ENCODE data around the gene C1orf105.

Gene C1orf105

GRCh38 chr1:172453607-172454006 lies 33.1 kb downstream of the C1orf105 start:
- DNase-seq (ENCODE audit: insufficient read length, low spot score) (no peak), FAIRE-seq (no peak)

DNA sequence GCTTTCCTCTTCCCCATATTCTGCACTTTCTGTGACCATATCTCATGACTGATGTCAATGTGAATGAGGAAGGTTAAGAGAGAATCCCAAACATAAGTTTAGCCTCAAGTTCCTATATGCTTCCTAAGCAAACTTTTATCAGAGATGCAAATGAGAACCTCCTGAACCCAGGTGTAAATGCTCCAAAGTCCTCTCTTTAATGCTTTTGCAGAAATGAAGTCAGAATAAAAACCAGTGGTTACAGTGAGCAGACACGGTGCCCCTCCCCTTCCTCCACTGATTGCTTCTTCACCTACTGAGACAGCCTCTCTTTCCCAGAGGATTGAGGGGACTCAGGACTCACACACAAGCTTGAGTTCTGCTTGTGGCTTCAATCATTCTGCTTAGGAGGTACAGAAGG lies 35.0 kb downstream of the C1orf105 start:
- DNase-seq (ENCODE audit: insufficient read length, low spot score) = no peak
- FAIRE-seq = no peak

GRCh38 chr1:172456344-172456769 lies 35.9 kb downstream of the C1orf105 start:
- FAIRE-seq = no peak
- DNase-seq (ENCODE audit: insufficient read length, low spot score) = no peak

DNA sequence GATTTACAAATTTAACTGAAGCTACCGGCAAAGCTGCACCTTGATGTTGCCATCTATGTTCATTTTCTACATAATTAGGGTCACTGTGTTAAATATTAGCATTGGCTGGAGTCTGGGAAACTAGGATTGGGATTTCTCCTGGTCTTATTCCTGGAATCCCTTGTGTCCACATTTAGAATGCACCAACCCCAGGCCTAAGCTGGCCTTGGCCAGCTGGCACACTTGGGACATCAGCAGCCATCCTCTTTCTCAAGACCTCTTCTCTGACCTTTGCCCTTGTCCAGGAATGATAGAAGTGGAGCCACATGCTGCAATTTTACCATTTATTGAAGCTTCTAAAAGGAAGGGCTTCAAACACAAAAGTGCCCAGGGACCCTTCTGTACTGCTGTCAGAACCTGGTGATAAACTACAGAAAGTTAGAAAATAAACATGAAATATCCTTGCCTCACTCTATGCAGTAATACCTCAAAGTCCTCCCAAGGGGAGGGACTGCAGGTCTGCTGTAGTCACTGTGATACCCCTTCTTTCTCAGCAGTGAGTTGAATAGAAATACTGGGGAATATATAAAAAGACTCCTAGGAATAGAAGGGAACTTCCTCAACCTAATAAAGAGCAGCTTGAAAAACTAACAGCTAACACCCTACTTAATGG lies 37.1 kb downstream of the C1orf105 start:
- no peak for DNase-seq (ENCODE audit: insufficient read length, low spot score)
- FAIRE-seq = no peak

GRCh38 chr1:172460177-172460576 lies 39.7 kb downstream of the C1orf105 start:
- FAIRE-seq = no peak

DNA sequence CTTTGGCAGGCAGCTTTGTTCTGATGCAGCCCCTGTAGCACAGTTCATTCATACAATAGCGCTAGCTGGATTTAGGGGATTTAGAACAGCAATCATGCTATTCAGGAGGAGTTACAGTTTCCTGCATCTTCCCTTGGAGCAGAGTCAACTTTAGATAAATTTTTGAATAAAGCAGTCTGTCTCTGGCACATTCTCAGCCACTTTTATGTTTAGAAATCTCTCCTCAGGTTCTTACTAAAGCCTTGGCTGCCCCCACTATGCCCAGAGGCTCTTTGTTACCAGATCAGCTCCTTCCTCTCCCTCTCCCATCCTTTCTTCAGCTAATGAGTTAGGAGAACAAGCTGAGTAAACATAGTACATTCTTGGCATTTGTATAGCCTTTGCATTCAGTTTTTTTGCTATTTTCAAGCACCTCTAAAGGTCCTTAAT lies 40.4 kb downstream of the C1orf105 start:
- no peak for FAIRE-seq
- DNase-seq (ENCODE audit: insufficient read length, low spot score) = no peak

More at GRCh38 chr1:172460177-172460576, 39.7 kb downstream of the C1orf105 start:
- DNase-seq (ENCODE audit: insufficient read length, low spot score) = no peak

- FAIRE-seq = no peak
- DNase-seq (ENCODE audit: insufficient read length, low spot score) = no peak
These were observed 45.1 kb downstream of the C1orf105 start for GRCh38 chr1:172465617-172466016.

- FAIRE-seq (peak; percentile 76), DNase-seq (ENCODE audit: insufficient read length, low spot score) (no peak)
These were observed 46.4 kb downstream of the C1orf105 start for GRCh38 chr1:172466795-172467407.

GRCh38 chr1:172467446-172467845 lies 47.0 kb downstream of the C1orf105 start:
- DNase-seq (ENCODE audit: insufficient read length, low spot score) = no peak
- FAIRE-seq = no peak

- no peak for FAIRE-seq
These were observed 47.8 kb downstream of the C1orf105 start for GRCh38 chr1:172468296-172468695.

DNA sequence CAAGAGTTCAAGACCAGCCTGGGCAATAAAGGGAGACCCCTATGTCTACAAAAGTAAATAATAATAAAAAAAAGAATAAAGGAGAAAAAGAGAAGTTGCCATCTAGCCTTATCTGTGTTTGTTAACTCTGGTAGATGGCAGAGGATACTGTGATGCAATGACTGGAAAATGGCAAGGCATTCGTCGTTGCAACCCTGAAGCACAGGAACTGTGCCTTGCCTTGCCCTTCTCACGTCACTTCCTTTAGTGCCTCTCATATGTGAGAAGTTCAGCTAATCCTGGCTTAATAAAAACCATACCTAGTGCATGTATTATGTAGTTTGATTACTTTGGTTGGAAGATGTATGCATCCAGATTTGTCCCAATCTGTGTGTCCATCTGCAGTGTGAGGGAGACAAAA lies 49.2 kb downstream of the C1orf105 start:
- no peak for FAIRE-seq
- DNase-seq (ENCODE audit: insufficient read length, low spot score) = no peak

More at GRCh38 chr1:172468296-172468695, 47.8 kb downstream of the C1orf105 start:
- DNase-seq (ENCODE audit: insufficient read length, low spot score) = no peak

GRCh38 chr1:172470149-172470548 lies 49.7 kb downstream of the C1orf105 start:
- no peak for FAIRE-seq

GRCh38 chr1:172471666-172472065 lies 51.2 kb downstream of the C1orf105 start:
- DNase-seq (ENCODE audit: insufficient read length, low spot score) = no peak
- no peak for FAIRE-seq

More at GRCh38 chr1:172470149-172470548, 49.7 kb downstream of the C1orf105 start:
- no peak for DNase-seq (ENCODE audit: insufficient read length, low spot score)

- DNase-seq (ENCODE audit: insufficient read length, low spot score) (no peak), FAIRE-seq (no peak)
These were observed 52.0 kb downstream of the C1orf105 start for GRCh38 chr1:172472495-172472894.

DNA sequence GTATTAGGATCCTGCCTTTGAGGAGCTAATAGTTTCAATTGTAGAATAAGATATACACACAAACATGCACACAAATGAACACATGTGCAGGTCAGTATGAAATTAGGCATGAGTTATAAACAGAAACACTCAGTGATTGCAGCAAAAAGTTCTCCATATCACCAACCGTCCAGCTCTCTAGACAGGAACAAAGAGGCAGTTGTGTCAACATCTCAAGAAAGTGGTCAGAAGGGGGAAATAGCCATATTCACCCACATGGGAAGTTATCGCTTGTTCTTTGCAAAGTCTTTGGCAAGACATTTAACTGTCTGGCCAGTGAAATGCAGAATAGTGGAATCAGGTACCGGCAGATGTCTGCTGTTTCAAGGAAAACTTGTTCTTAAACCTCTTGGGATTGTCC lies 52.8 kb downstream of the C1orf105 start:
- FAIRE-seq = no peak

GRCh38 chr1:172473842-172474241 lies 53.4 kb downstream of the C1orf105 start:
- DNase-seq (ENCODE audit: insufficient read length, low spot score) (no peak), FAIRE-seq (no peak)

More for the DNA sequence above, 52.8 kb downstream of the C1orf105 start:
- DNase-seq (ENCODE audit: insufficient read length, low spot score) = no peak

- DNase-seq (ENCODE audit: insufficient read length, low spot score) (peak; percentile 37), FAIRE-seq (peak; percentile 84)
These were observed 55.8 kb downstream of the C1orf105 start for GRCh38 chr1:172476218-172476811.

DNA sequence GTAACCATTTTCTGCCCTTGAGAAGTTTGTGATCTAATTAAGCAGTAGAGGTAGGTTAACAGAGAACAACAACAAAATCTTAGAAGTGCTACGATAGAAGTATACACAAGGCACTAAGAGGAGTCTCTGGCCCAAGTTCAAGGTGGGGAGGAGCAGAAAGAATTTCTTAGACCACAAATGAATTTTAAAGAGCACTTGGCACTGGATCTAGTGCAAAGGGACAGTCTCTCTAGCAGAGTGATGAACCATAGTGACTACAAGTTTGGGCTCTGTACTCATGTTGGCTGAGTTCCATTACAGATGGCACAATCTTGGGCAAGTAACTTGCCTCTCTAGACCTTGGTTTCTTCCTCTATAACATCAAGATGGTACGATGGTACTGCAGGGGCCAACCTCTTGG lies 56.7 kb downstream of the C1orf105 start:
- DNase-seq (ENCODE audit: insufficient read length, low spot score) (no peak), FAIRE-seq (no peak)

DNA sequence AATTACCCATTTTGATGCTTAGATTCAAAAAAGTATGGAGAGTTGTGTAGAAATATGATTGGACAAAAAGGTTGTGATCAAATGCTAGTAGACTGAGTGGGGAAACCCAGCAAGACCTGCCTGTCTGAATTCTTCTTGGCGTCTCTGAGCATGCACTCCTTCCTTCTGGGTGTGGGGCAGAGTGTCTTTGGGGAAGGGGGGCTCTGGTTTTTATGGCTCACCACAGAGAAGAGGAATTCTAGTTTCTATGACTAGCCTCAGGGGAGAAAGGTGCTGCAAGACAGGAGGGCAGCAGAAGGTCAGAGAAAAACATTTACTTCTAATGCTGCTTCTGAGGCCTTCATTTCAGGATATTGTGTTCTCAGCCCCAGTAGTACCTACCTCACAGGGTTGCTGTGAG lies 57.3 kb downstream of the C1orf105 start:
- DNase-seq (ENCODE audit: insufficient read length, low spot score) = no peak
- FAIRE-seq = no peak

- DNase-seq (ENCODE audit: insufficient read length, low spot score) (no peak), FAIRE-seq (no peak)
These were observed 58.0 kb downstream of the C1orf105 start for GRCh38 chr1:172478485-172478884.

GRCh38 chr1:172480431-172480830 lies 59.9 kb downstream of the C1orf105 start:
- FAIRE-seq (no peak), DNase-seq (ENCODE audit: insufficient read length, low spot score) (no peak)

DNA sequence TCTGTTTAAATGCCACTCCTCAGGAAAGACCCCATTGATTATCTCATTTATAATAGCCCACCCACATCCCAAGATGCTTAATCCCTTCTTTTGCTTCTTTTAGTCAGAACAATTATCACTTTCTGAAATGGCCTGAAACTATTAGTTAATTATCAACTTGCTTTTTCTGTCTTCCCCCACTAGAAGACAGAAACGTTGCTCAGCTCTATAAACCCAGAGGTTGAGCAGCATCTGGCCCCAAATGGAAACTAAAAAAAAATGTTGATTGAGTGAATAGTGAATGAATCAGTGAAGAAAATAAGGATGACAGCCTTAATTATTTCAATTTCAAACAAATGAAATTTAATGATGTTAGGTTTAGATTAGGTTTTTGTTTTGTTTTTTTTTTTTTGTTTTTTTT lies 61.6 kb downstream of the C1orf105 start:
- FAIRE-seq = no peak
- DNase-seq (ENCODE audit: insufficient read length, low spot score) = no peak
